ENCODE measurements around the gene KRT4. TPM values are rescaled to one million over a fixed set of nuclear protein-coding genes. Genes with fewer than 3 reads are reported as not detected.

Gene KRT4
- total and polyA plus RNA-seq, 2 experiments from 2014 or later, result not detected

- TF ChIP-seq ZNF462 (CRISPR knock-in tag; IDR thresholded peaks at IDR 0.05) (no peak), JUNB (IDR thresholded peaks at IDR 0.05; ENCODE audit: unreplicated experiment) (no peak), POLR2AphosphoS5 (IDR thresholded peaks at IDR 0.05; ENCODE audit: low read depth) (no peak), EZH2phosphoT487 (IDR thresholded peaks at IDR 0.05; ENCODE audit: unreplicated experiment) (no peak), ZNF331 (CRISPR knock-in tag; IDR thresholded peaks at IDR 0.05; ENCODE audit: low read depth) (no peak), CTCF (conservative IDR thresholded peaks at IDR 0.05; ENCODE audit: low read depth in 2 of 2) (no peak), ETS1 (IDR thresholded peaks at IDR 0.05) (no peak)
Measured at GRCh38 chr12:52801773-52802172, 12.1 kb downstream of the KRT4 start (continued).
